HG03039 (cell line): ENCODE measurements around the gene TPPP.
"Not testable (repeated sequence)": the region's sequence is repeated elsewhere in the genome, so short reads cannot be mapped to it uniquely, and the experiment has no call there.

Experiments used
- ATAC-seq: cut with Tn5 transposase; IDR thresholded peaks from one replicate; pipeline ENCODE4 v1.9.1; 2021; ENCODE audit warnings: mild to moderate bottlenecking, moderate library complexity; ENCODE audit not compliant: unreplicated experiment

TPPP gene

DNA sequence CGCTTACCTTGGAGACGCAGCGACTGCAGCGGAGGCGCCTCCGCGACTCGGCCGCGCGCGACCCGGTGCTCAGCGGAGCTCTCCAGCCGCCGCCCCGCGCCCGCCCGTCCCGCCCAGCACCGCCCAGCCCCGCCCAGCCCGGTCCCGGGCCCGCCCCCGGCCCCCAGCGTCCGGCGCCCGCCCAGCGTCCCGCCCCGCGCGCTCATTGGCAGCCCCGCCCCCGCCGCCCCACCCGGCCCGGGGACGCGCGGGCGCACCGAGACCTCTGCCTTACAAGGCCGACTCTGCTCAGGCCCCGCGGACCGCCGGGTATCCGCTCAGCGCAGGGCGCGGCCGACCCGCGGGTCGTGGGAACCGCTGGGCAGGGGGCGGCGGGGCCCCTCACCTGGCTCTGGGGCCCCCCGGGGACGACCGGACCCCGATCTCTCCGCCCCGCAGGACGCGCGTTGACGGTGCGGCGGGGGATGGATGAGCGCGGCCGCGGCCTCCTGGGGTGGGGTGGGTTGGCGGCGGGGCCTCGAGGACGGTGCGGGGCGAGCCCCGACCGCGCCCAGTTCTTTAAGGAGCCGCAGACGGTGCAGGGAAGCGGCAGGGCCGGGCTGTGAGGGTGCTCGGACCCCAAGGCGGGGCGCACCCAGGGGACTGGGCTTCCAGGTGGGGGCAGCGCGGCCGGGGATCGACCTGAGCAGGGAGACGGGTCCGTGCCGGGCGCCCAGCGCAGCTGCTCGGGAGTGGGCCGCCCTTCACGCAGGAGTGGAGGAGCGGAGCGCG lies at the start of gene TPPP:
Gene TPPP, minus strand, starts transcription at position 82 of the 771 bp plus-strand sequence. CDS start 15,292 bp downstream, outside the sequence.
- peak; percentile 52 for ATAC-seq

DNA sequence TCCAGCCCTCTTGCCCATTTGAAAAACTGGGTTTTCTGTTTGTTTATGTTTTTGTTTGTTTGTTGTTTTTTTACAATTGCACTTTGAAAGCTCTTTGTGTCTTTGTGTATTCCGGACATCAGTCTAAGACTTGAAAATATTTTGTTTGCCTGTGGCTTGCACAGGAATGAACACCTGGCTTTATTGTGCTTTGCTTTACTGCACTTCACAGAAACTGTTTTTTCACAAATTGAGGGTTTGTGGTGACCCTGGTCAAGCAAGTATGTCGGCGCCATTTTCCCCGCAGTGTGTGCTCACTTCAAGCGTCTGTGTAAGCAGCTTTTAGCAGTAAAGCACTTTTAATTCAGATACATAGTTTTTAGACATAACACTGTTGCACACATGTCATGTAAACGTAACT lies 49.1 kb upstream of the TPPP start:
- ATAC-seq, result not testable (repeated sequence)

DNA sequence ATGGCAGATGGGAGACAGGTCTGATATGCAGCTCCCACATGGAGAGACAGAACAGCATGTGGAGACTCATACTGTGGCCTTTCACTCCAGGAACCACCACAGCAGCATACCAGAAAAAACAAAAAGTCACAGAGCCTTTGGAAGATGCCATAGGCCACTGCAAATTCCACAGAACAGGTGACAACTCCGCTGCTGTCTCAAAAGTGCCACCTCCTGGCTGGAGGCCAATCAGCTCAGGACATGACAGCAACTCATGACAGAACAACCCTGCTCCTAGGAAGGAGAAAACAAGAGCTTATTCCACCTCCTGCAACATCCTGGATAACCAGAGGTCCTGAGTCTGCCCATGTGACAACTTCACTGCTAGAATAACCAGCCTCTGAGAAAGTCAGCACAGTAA lies 41.0 kb upstream of the TPPP start:
- ATAC-seq, result not testable (repeated sequence)

GRCh38 chr5:732754-733454 lies 39.8 kb upstream of the TPPP start:
- not testable (repeated sequence) for ATAC-seq

DNA sequence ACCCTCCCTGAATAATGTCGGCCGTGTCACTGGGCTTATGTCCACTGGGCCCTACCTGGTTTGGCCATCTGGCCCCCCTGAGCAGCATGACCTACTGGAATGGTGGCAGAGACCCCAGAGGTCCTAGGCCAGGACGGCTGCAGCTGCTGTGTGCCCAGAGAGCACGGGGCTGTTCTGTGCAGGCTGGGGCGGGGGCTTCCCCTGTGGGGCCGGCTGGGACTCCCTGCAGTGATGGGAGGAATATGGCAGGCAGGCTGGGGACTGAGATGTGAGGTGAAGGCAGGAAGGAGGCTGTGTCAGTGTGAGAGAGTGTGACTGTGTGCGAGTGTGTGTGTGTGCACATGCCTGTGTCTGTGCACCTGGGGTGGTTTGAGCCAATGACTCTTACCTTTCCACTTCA lies 36.1 kb upstream of the TPPP start:
- not testable (repeated sequence) for ATAC-seq

- ATAC-seq, result not testable (repeated sequence)
Observed at GRCh38 chr5:727087-727486, 33.9 kb upstream of the TPPP start.

DNA sequence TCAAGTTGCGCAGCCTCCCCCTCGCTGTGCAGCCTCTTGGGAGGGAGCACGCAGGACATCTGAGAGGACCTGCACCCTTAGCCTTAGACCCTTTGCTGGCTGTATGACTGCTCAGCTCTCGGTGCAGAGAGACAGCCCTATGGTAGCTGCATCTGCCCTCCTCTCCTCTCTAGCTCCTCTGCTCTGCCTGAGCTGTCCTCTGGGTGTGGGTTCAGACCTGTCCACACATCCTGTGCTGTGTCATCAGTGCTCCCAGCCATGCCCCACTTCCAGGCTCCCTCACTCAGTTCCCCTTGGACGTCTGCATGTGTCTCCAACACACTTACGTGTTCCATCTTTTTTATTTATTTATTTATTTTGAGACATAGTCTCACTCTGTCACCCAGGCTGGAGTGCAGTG lies 30.7 kb upstream of the TPPP start:
- not testable (repeated sequence) for ATAC-seq

GRCh38 chr5:723309-723708 lies 30.2 kb upstream of the TPPP start:
- not testable (repeated sequence) for ATAC-seq

DNA sequence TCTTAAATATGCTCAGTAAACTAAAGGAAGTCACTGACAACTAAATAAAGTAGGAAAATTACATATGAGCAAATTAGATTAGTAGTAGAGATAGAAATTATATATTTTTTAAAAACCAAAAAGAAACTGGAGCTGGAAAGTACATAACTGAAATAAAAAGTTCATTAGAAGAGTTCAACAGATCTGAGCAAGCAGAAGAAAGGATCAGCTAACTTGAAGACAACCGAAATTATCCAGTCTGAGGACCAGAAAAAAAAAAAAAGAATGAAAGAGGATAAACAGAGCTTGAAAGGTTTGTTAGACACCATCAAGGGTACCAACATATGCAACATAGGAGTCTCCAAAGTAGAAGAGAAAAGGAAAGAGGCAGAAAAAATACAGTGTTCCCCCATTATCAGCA lies 26.2 kb upstream of the TPPP start:
- ATAC-seq, result not testable (repeated sequence)

DNA sequence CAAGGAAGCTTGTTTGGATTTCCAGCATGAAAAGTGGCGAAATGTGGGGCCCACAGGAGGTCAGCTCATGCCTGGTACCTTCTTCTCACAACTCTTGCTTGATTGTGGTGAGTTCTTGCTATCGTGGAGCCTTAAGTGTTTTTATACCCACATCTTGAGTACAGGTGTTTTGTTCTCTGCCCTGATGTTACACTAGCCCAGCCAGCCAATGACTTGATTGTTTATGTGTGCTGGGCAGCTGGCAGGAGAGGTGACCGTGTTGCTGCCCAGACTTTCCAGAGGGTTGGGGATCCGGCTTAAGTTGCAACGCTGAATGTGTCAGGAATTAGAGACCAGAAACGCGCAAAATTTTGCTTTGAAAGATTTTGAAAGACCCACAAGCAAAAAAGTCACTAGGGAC lies 24.0 kb upstream of the TPPP start:
- no peak for ATAC-seq

- not testable (repeated sequence) for ATAC-seq
Observed at GRCh38 chr5:716740-717139, 23.6 kb upstream of the TPPP start.

GRCh38 chr5:715636-716035 lies 22.5 kb upstream of the TPPP start:
- ATAC-seq, result not testable (repeated sequence)

GRCh38 chr5:714215-715118 lies 21.3 kb upstream of the TPPP start:
- ATAC-seq, result not testable (repeated sequence)

- not testable (repeated sequence) for ATAC-seq
Observed at GRCh38 chr5:713686-714085, 20.5 kb upstream of the TPPP start.

DNA sequence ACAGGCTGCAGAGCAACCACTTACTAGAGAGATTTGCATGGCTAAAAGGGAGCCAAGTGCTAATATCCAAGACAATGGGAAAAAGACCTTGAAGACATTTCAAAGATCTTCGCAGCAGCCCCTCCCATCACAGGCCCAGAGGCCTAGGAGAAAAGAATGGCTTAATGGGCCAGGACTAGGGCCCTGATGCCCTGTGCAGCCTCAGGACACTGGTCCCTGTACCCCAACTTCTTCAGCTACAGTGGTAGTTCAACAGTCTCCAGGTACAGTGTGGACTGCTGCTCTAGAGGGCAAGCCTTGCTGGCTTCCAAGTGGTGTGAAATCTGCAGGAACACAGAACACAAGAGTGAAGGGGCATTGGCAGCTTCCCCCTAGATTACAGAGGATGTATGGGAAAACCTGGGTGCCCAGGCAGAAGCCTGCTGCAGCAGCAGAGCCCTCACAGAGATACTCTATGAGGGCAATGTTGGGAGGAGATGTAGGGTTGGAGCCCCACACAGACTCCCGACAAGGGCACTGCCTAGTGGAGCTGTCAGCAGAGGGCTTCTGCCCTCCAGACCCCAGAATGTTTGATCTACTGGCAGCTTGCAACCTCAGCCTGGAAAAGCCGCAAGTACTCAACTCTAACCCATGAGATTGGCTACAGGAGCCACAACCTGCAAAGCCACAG lies 15.8 kb upstream of the TPPP start:
- not testable (repeated sequence) for ATAC-seq

- not testable (repeated sequence) for ATAC-seq
Observed at GRCh38 chr5:708374-708773, 15.2 kb upstream of the TPPP start.

- not testable (repeated sequence) for ATAC-seq
Observed at GRCh38 chr5:706127-706526, 13.0 kb upstream of the TPPP start.

DNA sequence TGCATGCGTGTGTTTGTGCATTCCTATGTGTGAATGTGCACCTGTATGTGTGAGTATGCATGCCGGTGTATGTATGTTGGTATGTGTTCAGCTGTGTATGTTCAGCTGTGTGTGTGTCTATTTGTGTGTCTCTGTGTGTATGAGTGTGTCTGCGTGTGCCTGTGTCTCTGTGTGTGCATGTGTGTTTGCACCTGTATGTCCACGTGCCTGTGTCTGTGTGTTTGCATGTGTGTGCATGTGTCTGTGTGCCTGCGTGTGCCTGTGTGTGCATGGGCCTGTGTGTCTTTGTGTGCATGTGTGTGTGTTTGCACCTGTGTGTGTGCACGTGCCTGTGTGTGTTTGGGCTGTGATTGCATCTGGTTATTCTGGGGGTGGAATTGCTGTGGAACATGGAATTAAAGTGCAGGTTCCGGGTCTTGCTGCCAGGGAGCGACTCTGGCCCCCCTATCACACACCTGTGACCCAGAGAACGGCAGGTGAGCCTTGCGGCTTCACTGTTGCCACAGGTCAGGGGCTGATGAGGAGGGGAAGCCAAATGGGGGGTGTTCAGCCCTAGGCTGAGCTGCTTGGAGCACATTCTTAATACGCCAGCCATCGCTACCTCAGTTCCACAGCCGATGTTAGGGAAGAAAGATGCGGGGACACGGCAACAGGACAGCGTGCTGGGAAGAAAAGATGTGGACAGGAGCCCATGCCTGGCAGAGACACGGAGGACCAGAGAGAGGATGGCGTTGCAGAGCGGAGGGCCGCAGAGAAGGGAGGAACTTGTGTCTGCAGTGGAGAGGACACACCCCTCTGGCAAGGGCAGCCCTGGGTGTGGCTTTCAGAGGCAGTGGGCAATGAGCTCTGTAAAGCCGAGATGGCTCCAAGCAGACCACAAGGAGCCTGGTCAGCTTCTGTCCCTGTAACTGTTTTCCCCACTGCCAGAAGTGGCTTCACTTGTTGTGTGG lies 3.9 kb upstream of the TPPP start:
- ATAC-seq, result not testable (repeated sequence)

DNA sequence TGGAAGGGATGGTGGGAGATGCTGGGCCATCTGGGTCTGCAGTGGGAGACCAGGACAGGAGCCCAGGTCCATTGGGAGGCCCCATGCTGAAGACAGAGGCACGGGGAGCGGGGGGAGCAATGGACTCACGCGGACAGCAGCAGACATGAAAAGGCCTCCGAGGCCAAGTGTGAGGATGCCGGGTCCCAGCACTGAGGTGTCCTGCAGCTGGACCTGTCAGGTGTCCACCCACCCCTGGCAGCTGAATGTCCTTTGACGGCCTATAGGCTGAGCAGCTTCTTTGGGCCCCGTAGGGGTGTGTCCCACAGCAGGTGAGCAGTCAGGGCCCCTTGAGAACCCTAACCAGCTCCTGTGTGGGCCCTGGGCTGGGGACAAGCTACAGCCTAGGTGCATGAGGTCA lies 3.0 kb upstream of the TPPP start:
- not testable (repeated sequence) for ATAC-seq
